ENCODE measurements around the gene ACD.

DNA sequence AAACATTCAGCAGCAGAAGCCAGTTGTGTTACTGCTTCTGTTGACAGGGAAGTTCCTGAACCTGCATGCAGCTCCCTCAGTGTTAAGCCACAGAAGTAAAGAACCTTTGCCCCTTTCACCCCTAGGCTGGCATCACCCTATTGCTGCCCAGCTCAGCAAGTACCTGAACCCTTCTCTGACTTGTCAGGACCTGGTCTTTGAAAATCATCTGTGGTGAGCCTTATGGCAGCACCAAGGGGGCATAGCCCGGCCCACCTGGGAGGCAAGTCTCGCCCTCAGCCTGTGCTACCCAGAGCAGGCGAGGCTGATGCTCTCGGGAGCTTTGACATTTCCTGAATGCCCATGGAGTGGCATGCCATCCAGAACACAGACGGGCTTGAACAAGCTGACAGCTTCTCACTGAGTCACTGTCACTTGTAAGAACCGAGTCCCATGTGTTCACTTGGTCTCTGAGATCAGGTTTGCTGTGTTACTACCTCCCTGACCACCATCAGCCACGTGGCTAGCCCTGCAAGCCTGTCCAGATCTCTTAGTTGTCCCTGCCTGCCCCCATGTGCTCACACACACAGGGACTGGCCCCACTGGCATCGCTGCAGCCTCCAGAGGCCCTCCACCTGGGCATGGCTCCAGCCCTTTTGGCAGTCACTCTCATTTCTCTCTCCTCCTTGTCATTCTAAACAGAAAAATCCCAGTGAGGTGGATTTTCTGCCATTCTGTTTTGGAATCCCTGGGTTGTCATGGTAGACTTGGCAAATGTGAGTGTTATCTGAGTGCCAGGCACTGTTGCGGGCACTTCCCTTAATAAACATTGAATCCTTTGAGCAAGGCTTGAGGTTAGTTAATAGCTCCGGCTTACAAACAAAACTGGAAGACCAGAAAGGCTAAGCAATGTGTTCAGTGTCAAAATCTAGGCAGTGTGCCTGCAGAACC lies 18.0 kb downstream of the ACD start:
- no peak for TF ChIP-seq POLR2A (IDR thresholded peaks at IDR 0.05)
- TF ChIP-seq, protein P1, sequence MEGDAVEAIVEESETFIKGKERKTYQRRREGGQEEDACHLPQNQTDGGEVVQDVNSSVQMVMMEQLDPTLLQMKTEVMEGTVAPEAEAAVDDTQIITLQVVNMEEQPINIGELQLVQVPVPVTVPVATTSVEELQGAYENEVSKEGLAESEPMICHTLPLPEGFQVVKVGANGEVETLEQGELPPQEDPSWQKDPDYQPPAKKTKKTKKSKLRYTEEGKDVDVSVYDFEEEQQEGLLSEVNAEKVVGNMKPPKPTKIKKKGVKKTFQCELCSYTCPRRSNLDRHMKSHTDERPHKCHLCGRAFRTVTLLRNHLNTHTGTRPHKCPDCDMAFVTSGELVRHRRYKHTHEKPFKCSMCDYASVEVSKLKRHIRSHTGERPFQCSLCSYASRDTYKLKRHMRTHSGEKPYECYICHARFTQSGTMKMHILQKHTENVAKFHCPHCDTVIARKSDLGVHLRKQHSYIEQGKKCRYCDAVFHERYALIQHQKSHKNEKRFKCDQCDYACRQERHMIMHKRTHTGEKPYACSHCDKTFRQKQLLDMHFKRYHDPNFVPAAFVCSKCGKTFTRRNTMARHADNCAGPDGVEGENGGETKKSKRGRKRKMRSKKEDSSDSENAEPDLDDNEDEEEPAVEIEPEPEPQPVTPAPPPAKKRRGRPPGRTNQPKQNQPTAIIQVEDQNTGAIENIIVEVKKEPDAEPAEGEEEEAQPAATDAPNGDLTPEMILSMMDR (IDR thresholded peaks at IDR 0.05): peak in 1 of 4 experiments; percentile 4
- no peak for TF ChIP-seq EP300 (IDR thresholded peaks at IDR 0.05)
- peak; percentile 75 for TF ChIP-seq POLR2AphosphoS5 (IDR thresholded peaks at IDR 0.05)

All from gastroesophageal sphincter (tissue), 3 donors.